AG20443 (cell line): ENCODE results near the gene GKN2.

ENCODE experiments used
- DNase-seq: peaks from one replicate; pipeline ENCODE4 v3.0.0; 2012; ENCODE audit warnings: low spot score, mixed read lengths

The GKN2 gene

DNA sequence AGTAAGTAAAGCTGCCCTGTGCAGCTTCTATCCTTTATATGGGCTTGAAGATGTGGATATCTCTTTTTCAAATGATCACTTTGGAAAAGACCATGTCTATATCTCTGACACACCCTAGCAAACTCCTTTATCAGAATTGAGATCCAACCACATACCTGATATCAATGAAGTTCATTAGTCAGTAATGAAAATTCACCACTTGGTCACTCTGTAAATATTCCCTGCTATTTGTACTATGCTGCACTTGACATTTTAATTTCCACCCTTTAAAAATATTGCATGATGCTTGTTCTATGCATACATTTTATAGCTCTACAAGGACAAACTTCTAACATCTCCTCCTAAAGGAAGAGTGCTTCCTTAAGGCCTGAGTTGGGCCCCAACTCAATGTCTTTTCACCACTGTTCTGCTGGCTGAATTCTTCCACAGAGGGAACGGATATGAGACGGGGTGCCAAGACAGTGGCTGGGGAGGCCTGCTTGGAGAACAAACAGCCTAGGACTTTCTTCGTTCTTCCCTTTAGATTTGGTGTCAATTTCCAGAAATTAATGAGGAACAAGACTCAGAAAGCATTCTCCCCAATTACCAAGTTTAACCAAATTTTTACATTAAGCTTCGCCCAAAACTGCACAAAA is at the start of gene GKN2:
TSS of gene GKN2 (minus strand) at position 7 of the 635 bp plus-strand sequence. CDS start 32 bp downstream, outside the sequence.
- DNase-seq, result no peak

DNA sequence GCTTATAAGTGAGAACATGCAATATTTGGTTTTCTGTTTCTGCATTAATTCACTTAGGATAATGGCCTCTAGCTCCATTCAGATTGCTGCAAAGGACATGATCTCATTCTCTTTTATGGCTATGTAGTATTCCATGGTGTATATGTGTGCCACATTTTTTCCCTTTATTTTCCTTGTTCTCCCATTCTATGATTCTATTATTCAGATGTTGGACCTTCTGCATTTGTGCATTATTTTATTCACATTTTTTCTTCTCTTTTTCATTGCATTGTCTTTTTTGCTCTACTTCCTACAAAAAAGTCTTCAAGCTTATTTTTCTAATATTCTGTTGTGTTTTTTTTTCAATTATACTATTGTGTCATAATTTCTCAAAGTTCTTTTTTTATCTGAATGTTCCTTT is 49.2 kb upstream of the GKN2 start:
- no peak for DNase-seq

GRCh38 chr2:68997401-68997800 is 44.7 kb upstream of the GKN2 start:
- no peak for DNase-seq

DNA sequence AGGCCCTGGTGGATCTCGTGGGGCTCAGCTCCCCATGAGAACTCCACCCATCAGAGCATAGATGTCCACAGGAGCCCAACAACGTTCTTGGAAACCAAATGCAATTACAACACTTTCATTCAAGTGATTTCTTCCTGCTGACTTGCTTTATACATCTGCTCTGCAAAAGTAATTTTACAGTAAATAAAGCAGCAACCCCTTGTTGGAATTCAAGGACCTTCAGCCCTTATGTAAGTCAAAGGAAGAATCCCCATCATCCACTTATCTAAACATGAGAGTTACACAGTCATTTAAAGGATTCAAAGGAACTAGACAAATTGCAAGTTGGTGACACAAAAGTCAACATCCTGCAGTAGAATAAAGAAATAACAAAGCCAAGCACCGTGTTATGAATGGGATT is 43.2 kb upstream of the GKN2 start:
- DNase-seq, result no peak

DNA sequence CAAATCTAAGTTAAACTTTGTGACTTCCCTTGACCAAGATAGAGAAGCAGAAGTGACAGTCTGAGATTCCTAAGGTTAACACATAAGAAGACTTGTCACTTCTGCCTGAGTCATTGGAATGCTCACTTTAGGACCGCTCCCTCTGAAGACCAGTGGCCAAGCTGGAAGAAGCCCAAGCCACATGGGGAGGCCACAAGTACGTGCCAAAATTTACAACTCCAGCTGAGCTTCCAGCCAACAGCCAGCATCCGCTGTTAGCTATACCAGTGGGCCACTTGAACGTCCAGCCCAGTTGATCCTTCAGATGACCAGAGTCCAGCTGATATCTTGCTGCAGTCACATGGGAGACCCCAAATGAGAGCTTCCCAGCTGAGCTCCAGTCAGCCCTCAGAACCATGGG is 42.2 kb upstream of the GKN2 start:
- DNase-seq, result peak; percentile 90

- no peak for DNase-seq
Measured at GRCh38 chr2:68993660-68994059, 41.0 kb upstream of the GKN2 start.

- no peak for DNase-seq
Measured at GRCh38 chr2:68992933-68993332, 40.2 kb upstream of the GKN2 start.

GRCh38 chr2:68992341-68992740 is 39.6 kb upstream of the GKN2 start:
- no peak for DNase-seq

GRCh38 chr2:68989035-68989434 is 36.3 kb upstream of the GKN2 start:
- no peak for DNase-seq

GRCh38 chr2:68987021-68987503 is 34.4 kb upstream of the GKN2 start:
- DNase-seq, result no peak

DNA sequence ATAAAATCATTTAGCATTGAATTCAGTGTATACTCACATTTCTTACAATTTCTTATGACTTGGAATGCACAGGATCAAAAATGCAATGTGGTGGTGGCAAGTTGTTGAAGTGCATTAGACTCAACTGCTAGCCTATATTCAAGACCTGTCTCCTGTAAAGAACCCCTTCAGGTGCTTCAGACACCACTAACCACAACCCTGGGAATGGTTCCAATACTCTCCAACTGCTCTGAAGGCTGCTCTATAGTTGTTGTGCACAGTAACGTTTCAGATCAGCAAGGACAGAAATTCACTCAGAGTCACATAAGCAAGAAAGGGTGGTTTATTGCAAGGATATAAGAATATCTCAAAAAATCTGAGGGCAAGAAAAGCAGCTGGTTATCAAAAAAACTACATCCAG is 28.3 kb upstream of the GKN2 start:
- no peak for DNase-seq

GRCh38 chr2:68978098-68978497 is 25.4 kb upstream of the GKN2 start:
- DNase-seq, result no peak

- no peak for DNase-seq
Measured at GRCh38 chr2:68977453-68977852, 24.8 kb upstream of the GKN2 start.

DNA sequence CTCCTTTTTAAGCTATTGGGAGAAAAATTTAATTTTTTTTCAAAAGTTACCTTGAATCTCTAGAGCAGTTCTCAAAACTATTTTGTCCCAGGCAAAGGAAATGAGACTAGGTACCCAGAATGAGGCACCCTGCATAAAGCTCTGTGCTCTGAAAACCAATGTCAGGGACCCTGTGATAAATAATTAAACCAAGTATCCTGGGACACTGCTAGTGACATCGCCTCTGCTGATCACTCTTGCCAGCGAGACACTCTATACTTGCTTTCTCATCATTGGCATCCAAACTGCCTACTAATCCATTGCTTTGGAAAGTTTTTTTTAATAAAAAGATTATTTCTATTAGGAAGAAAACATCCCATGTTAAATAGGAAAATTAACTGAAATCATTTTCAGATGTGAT is 23.2 kb upstream of the GKN2 start:
- DNase-seq, result no peak

GRCh38 chr2:68974946-68975665 is 22.4 kb upstream of the GKN2 start:
- no peak for DNase-seq

DNA sequence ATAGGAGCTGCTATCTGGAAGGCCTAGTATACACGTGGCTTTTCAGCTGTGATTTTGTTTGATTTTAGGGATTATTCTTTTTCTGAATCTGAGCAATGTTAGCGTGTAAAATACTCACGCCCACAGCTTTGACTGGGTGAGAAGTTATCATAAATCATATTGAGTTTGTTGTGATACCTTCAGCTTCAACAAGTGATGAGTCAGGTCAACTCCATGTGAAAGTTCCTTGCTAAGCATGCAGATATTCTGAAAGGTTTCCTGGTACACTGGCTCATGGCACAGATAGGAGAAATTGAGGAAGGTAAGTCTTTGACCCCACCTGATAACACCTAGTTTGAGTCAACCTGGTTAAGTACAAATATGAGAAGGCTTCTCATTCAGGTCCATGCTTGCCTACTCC is 21.6 kb upstream of the GKN2 start, which contains the start of gene GKN1:
TSS of gene GKN1 (plus strand) at position 386 of the 400 bp plus-strand sequence. CDS start 42 bp downstream, outside the sequence.
- DNase-seq, result no peak

GRCh38 chr2:68971591-68972231 is 19.0 kb upstream of the GKN2 start:
- peak; percentile 85 for DNase-seq

GRCh38 chr2:68970566-68971265 is 18.0 kb upstream of the GKN2 start:
- no peak for DNase-seq

- DNase-seq, result no peak
Measured at GRCh38 chr2:68969736-68970490, 17.2 kb upstream of the GKN2 start.

DNA sequence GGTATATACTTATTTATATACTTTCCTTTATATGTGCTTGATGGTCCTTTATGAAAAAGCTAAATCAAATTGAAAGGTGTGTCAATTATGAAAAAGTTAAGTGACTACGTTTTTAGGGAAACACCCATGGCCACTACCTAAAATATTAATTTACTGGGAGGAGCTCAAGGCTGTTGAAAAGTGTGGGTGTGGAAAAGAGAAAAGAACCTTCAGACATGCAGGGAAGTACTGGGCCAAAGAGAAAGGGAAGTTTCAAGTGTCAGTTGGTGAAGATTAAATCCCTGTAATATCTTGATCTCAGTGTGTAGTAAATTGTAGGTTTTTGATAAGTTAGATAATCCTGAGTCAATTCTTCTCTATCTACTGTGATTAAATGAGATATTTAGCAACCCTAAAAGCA is 15.5 kb upstream of the GKN2 start:
- no peak for DNase-seq

DNA sequence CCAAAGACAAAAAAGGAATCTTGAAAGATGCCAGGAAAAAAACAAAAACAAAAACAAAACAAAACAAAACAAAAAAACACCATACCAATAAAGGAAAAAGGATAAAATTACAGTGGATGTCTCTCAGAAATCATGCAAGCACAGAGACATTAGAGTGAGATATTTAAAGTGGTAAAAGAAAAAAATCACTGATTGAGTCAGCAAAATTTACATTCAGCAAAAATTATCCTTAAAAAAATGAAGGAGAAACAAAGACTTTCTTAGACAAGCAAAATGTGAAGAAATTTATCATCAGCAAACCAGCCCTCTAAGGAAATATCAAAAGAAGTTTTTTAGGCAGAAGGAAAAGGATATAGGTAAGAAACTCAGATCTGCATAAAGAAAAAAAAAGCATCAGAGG is 11.6 kb upstream of the GKN2 start:
- no peak for DNase-seq

GRCh38 chr2:68961380-68961779 is 8.7 kb upstream of the GKN2 start:
- no peak for DNase-seq
